NAMALWA (cell line): Measurements from ENCODE around the gene USP17L21.
"Not testable (repeated sequence)": the region's sequence is repeated elsewhere in the genome, so short reads cannot be mapped to it uniquely, and the experiment has no call there.

Experiments used
- DNase-seq: peaks from one replicate; pipeline ENCODE4 v3.0.0-alpha.2; 2015; ENCODE audit warnings: low spot score

Gene USP17L21, protein sequence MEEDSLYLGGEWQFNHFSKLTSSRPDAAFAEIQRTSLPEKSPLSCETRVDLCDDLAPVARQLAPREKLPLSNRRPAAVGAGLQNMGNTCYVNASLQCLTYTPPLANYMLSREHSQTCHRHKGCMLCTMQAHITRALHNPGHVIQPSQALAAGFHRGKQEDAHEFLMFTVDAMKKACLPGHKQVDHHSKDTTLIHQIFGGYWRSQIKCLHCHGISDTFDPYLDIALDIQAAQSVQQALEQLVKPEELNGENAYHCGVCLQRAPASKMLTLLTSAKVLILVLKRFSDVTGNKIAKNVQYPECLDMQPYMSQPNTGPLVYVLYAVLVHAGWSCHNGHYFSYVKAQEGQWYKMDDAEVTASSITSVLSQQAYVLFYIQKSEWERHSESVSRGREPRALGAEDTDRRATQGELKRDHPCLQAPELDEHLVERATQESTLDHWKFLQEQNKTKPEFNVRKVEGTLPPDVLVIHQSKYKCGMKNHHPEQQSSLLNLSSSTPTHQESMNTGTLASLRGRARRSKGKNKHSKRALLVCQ

GRCh38 chr4:9262572-9262971 lies at the start of gene USP17L21:
Gene USP17L21 (plus strand): TSS chr4:9262872. CDS start chr4:9262872, 0 bp downstream.
- not testable (repeated sequence) for DNase-seq

- DNase-seq = not testable (repeated sequence)
These were observed 48.0 kb upstream of the USP17L21 start for GRCh38 chr4:9214701-9215100.

DNA sequence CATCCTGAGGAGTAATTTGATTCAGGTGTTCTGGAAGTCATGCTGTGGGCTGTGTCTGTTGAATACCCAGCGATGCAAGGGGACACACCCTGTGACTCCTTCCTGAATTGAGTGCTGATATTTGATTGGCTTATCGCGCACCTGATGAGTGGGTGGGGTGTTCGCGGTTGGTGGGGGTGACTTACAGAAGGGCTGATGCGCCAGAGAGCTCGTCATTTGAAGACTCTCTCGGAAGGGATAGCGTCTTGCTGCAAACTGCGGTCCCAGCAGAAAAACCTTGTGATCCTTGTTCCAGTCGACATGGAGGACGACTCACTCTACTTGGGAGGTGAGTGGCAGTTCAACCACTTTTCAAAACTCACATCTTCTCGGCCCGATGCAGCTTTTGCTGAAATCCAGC lies 47.6 kb upstream of the USP17L21 start, which contains the start of gene USP17L11:
Gene USP17L11, plus strand, starts transcription at position 301 of the 400 bp plus-strand sequence. Its CDS starts 0 bp downstream, at position 301.
- DNase-seq = not testable (repeated sequence)

DNA sequence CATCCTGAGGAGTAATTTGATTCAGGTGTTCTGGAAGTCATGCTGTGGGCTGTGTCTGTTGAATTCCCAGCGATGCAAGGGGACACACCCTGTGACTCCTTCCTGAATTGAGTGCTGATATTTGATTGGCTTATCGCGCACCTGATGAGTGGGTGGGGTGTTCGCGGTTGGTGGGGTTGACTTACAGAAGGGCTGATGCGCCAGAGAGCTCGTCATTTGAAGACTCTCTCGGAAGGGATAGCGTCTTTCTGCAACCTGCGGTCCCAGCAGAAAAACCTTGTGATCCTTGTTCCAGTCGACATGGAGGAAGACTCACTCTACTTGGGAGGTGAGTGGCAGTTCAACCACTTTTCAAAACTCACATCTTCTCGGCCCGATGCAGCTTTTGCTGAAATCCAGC lies 42.8 kb upstream of the USP17L21 start, which contains the start of gene USP17L12:
Gene USP17L12, plus strand, starts transcription at position 301 of the 400 bp plus-strand sequence. Its CDS starts 0 bp downstream, at position 301.
- not testable (repeated sequence) for DNase-seq

DNA sequence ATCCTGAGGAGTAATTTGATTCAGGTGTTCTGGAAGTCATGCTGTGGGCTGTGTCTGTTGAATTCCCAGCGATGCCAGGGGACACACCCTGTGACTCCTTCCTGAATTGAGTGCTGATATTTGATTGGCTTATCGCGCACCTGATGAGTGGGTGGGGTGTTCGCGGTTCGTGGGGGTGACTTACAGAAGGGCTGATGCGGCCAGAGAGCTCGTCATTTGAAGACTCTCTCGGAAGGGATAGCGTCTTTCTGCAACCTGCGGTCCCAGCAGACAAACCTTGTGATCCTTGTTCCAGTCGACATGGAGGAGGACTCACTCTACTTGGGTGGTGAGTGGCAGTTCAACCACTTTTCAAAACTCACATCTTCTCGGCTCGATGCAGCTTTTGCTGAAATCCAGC lies 38.1 kb upstream of the USP17L21 start, which contains the start of gene USP17L13:
Gene USP17L13, plus strand, starts transcription at position 301 of the 400 bp plus-strand sequence. Its CDS starts 0 bp downstream, at position 301.
- DNase-seq = not testable (repeated sequence)

DNA sequence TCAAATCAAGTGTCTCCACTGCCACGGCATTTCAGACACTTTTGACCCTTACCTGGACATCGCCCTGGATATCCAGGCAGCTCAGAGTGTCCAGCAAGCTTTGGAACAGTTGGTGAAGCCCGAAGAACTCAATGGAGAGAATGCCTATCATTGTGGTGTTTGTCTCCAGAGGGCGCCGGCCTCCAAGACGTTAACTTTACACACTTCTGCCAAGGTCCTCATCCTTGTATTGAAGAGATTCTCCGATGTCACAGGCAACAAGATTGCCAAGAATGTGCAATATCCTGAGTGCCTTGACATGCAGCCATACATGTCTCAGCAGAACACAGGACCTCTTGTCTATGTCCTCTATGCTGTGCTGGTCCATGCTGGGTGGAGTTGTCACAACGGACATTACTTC lies 32.4 kb upstream of the USP17L21 start:
- DNase-seq = not testable (repeated sequence)

GRCh38 chr4:9234085-9234484 lies 28.6 kb upstream of the USP17L21 start, which contains the start of gene USP17L15:
Gene USP17L15 (plus strand): TSS chr4:9234385. CDS start chr4:9234385, 0 bp downstream.
- DNase-seq = not testable (repeated sequence)

DNA sequence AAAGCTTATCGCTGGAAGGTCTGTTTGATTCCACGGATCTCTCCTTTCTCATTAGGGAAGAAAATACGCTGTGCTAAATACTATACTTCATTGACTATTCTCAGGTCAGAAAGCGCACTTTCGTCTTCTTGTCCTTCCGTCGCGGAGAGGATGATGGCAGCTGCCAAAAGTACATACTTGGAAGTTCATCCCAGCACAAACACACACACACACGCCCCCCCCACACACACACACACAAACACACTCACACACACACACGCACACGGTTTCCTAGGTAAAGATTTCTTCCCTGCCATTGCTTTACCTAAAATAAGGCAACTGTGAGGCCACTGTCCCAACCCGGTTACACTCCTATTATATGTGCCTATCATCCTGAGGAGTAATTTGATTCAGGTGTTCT lies 24.2 kb upstream of the USP17L21 start:
- DNase-seq = not testable (repeated sequence)

- not testable (repeated sequence) for DNase-seq
These were observed 19.1 kb upstream of the USP17L21 start, which contains the start of gene USP17L17 for GRCh38 chr4:9243579-9243978. Gene USP17L17 (plus strand): TSS chr4:9243879. CDS start chr4:9243879, 0 bp downstream.

GRCh38 chr4:9247953-9248680 lies 14.6 kb upstream of the USP17L21 start, which contains the start of gene USP17L18:
Gene USP17L18 (plus strand): TSS chr4:9248630. CDS start chr4:9248630, 0 bp downstream.
- DNase-seq = not testable (repeated sequence)

DNA sequence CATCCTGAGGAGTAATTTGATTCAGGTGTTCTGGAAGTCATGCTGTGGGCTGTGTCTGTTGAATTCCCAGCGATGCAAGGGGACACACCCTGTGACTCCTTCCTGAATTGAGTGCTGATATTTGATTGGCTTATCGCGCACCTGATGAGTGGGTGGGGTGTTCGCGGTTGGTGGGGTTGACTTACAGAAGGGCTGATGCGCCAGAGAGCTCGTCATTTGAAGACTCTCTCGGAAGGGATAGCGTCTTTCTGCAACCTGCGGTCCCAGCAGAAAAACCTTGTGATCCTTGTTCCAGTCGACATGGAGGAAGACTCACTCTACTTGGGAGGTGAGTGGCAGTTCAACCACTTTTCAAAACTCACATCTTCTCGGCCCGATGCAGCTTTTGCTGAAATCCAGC lies 9.6 kb upstream of the USP17L21 start, which contains the start of gene USP17L19:
Gene USP17L19, plus strand, starts transcription at position 301 of the 400 bp plus-strand sequence. Its CDS starts 0 bp downstream, at position 301.
- DNase-seq = not testable (repeated sequence)

GRCh38 chr4:9257824-9258223 lies 4.8 kb upstream of the USP17L21 start, which contains the start of gene USP17L20:
Gene USP17L20 (plus strand): TSS chr4:9258124. CDS start chr4:9258124, 0 bp downstream.
- not testable (repeated sequence) for DNase-seq

DNA sequence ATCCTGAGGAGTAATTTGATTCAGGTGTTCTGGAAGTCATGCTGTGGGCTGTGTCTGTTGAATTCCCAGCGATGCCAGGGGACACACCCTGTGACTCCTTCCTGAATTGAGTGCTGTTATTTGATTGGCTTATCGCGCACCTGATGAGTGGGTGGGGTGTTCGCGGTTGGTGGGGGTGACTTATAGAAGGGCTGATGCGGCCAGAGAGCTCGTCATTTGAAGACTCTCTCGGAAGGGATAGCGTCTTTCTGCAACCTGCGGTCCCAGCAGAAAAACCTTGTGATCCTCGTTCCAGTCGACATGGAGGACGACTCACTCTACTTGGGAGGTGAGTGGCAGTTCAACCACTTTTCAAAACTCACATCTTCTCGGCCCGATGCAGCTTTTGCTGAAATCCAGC lies 4.6 kb downstream of the USP17L21 start, which contains the start of gene USP17L22:
Gene USP17L22, plus strand, starts transcription at position 301 of the 400 bp plus-strand sequence. Its CDS starts 0 bp downstream, at position 301.
- DNase-seq = not testable (repeated sequence)

DNA sequence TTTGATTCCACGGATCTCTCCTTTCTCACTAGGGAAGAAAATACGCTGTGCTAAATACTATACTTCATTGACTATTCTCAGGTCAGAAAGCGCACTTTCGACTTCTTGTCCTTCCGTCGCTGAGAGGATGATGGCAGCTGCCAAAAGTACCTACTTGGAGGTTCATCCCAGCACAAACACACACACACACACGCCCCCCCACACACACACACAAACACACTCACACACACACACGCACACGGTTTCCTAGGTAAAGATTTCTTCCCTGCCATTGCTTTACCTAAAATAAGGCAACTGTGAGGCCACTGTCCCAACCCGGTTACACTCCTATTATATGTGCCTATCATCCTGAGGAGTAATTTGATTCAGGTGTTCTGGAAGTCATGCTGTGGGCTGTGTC lies 9.0 kb downstream of the USP17L21 start:
- DNase-seq = not testable (repeated sequence)
